Left ventricle myocardium inferior (tissue), 1 donor: ENCODE measurements around the gene COA1. TPM values are rescaled to one million over a fixed set of nuclear protein-coding genes. Genes with fewer than 3 reads are reported as not detected.

Experiments used
- DNase-seq: peaks from one replicate; pipeline ENCODE4 v3.0.0-alpha.2; 2020
- H3K27ac ChIP-seq: fragments of 200-600 bp; replicated peaks from 2 replicates; pipeline ENCODE4 v1.8.0; 2021
- H3K27me3 ChIP-seq: fragments of 200-600 bp; 2 replicates; pipeline ENCODE4 v1.8.0; 2021; ENCODE audit warnings: low read depth
- H3K36me3 ChIP-seq: fragments of 200-600 bp; 2 replicates; pipeline ENCODE4 v1.8.0; 2021
- H3K4me1 ChIP-seq: fragments of 200-600 bp; 2 replicates; pipeline ENCODE4 v1.8.0; 2021
- H3K4me3 ChIP-seq: fragments of 200-600 bp; 2 replicates; pipeline ENCODE4 v1.8.0; 2021; ENCODE audit warnings: mild to moderate bottlenecking, moderate library complexity
- H3K9me3 ChIP-seq: fragments of 200-600 bp; replicated peaks from 2 replicates; pipeline ENCODE4 v1.8.0; 2021
- CTCF ChIP-seq: fragments of 200-600 bp; IDR thresholded peaks from 2 replicates; pipeline ENCODE4 v1.8.0; 2021; ENCODE audit warnings: antibody characterized with exemption, mild to moderate bottlenecking, borderline replicate concordance
- intact Hi-C: fragments of 100-400 bp; cut with micrococcal nuclease; formaldehyde crosslinking; loops from one replicate; pipeline ENCODE4 v1.11.0; 2022
- total RNA-seq: library from RNA; stranded (reverse); fragmentation: NEBNext Ultra II Directional; extraction: Animal tissue kit (Norgen Biotek cat#: 25700); gene quantifications from one replicate; pipeline ENCODE4 v1.2.1, GENCODE V29; 2021
- donor health status: DM: no; HTN: yes; CAD: no; lungs with severe emphysema.

COA1 gene
- total RNA-seq, 1 donor from 2014 or later = 76.5 TPM

- Histone ChIP-seq H3K27ac (no peak overlapping the region), H3K4me1 (peaks cover 25% of the 10 kb centered on the region), H3K27me3 (no peaks in the 10 kb centered on the region), H3K4me3 (no peak overlapping the region), H3K9me3 (no peaks in the 10 kb centered on the region), H3K36me3 (no peaks in the 10 kb centered on the region)
- intact Hi-C loops = no loop called here
- no peak for TF ChIP-seq CTCF
- DNase-seq = no peak
Observed at GRCh38 chr7:43702974-43703373, 26.3 kb downstream of the COA1 start.

- DNase-seq = no peak
- no peak overlapping the region for H3K4me3 ChIP-seq
- H3K27me3 ChIP-seq = no peaks in the 10 kb centered on the region
- intact Hi-C loops = loop anchor here (2.0 kb wide), 1 partner anchor 123 kb away; no protein-coding TSS in a partner anchor
- no peaks in the 10 kb centered on the region for H3K9me3 ChIP-seq
- TF ChIP-seq CTCF = no peak
- H3K36me3 ChIP-seq = no peaks in the 10 kb centered on the region
- no peak overlapping the region for H3K27ac ChIP-seq
- H3K4me1 ChIP-seq = peaks cover 25% of the 10 kb centered on the region
Observed at GRCh38 chr7:43701929-43702328, 27.4 kb downstream of the COA1 start.

GRCh38 chr7:43701500-43701854, 27.8 kb downstream of the COA1 start:
- DNase-seq = no peak
- intact Hi-C loops = loop anchor here (2.0 kb wide), 1 partner anchor 123 kb away; no protein-coding TSS in a partner anchor
- Histone ChIP-seq H3K27me3 (no peaks in the 10 kb centered on the region), H3K27ac (no peak overlapping the region), H3K4me3 (no peak overlapping the region), H3K9me3 (no peaks in the 10 kb centered on the region), H3K36me3 (no peaks in the 10 kb centered on the region), H3K4me1 (peaks cover 25% of the 10 kb centered on the region)
- TF ChIP-seq CTCF = no peak

GRCh38 chr7:43700646-43701499, 28.4 kb downstream of the COA1 start:
- Histone ChIP-seq H3K27me3 (no peaks in the 10 kb centered on the region), H3K9me3 (no peaks in the 10 kb centered on the region), H3K4me1 (peaks cover 25% of the 10 kb centered on the region), H3K27ac (no peak overlapping the region), H3K4me3 (no peak overlapping the region), H3K36me3 (no peaks in the 10 kb centered on the region)
- no peak for DNase-seq
- no peak for TF ChIP-seq CTCF
- intact Hi-C loops = loop anchor here (2.0 kb wide), 1 partner anchor 122 kb away; no protein-coding TSS in a partner anchor

GRCh38 chr7:43700059-43700501, 29.2 kb downstream of the COA1 start:
- Histone ChIP-seq H3K9me3 (no peaks in the 10 kb centered on the region), H3K27me3 (no peaks in the 10 kb centered on the region), H3K4me3 (no peak overlapping the region), H3K36me3 (no peaks in the 10 kb centered on the region), H3K27ac (no peak overlapping the region), H3K4me1 (peaks cover 25% of the 10 kb centered on the region)
- intact Hi-C loops = loop anchor here (2.0 kb wide), 1 partner anchor 121 kb away; no protein-coding TSS in a partner anchor
- DNase-seq = no peak
- TF ChIP-seq CTCF = peak; percentile 75
